Activated gamma-delta T cell (primary cell): Measurements from ENCODE around the gene SLC35B1.

Experiments
- DNase-seq: peaks from one replicate; lab custom pipeline; 2025; lab: John Stamatoyannopoulos, UW

The SLC35B1 gene

DNA sequence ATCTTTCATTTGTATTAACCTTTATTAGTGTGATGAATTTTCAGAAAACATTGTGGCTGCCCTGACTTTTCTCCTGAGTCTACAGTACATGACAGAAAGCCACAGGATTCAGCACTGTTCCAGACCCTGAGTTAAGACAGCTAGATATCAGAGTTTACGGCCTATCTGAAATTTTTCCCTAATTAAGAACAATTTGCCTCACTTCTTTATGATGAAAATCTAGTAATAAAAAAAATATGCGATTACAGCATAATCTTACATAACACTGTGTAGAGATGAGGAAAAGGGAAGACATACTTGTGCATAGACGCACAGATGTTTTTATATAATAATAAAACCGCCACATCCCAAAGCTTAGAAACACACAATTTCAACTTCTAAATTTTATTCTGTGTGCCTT is 37.1 kb downstream of the SLC35B1 start:
- no peak for DNase-seq

- DNase-seq = no peak
These were observed 37.8 kb downstream of the SLC35B1 start for GRCh38 chr17:49670002-49670401.

DNA sequence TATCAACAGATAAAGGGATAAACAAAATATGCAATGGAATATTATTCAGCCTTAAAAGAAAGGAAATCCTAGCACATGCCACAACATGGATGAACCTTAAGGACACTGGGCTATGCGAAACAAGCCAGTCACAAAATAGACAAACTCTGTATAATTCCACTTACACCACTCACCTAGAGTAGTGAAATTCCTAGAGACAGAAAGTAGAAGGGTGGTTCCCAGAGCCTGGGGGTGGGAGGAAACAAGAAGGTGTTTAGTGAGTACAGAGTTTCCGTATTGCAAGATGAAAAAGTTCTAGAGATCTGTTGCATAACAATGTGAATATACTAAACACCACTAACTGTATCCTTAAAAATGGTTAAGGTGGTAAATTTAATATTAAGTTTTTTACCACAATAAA is 39.9 kb downstream of the SLC35B1 start:
- DNase-seq = no peak

DNA sequence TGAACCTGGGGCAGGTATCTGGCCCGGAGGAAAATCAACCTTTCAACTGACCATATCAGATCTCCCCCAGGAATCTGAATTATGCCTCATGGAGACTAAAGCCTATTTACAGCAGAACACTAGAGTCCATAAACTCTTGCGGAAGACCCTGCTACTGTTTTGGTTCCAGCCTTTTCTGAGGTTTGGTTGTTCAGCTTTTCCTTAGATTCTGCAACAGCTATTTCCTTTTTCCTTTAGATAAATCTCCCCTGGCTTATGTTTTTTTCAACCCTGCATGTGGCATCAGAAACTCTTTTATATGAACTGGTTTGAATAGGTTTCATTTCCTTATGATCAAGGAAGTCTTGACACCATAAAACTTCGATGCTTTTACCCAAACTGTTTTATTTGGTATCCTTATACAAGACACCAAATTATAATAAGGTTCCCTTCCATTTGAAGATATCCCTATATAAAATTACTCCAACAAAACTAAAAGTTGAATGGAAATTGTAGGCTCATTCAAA is 43.0 kb downstream of the SLC35B1 start:
- no peak for DNase-seq

DNA sequence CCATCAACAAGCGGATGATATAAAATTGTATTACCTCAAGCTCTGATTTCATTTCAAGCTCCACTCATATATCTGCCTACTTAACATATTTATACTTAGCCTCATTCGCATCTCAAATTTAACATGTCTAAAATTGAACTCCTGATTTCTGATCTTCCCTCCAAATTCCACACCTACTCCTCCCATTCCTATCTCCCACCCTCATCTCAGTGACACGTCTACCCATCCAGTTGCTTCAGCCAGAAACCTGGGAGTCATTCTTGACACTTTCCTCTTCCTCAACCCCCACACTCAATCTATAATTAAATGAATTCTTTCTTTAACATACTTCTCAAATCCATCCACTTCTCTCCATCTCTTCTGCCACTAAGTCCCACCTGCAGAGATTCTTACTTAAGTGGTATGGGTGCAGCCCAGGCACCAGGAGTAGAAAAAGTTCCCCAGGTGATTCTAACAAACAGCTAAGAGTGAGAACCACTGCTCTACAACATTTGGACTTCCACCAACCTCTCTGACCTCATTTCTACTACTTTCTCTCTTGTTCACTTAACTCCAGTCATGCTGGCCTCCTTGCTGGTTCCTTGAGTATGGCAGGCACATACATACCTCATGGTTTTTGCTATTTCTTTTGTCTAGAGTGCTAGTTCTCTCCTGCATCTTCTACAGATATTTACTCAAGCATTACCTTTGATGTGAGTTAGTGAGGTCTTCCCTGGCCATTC is 47.9 kb downstream of the SLC35B1 start:
- DNase-seq = no peak

- no peak for DNase-seq
These were observed 51.5 kb downstream of the SLC35B1 start for GRCh38 chr17:49656247-49656646.
